A172 (cell line): Measurements from ENCODE around the gene LRRC8D. TPM values are rescaled to one million over a fixed set of nuclear protein-coding genes. Genes with fewer than 3 reads are reported as not detected.
"Not testable (repeated sequence)": the region's sequence is repeated elsewhere in the genome, so short reads cannot be mapped to it uniquely, and the experiment has no call there.

Source experiments
- DNase-seq: peaks from one replicate; pipeline ENCODE4 v3.0.0-alpha.2; 2015; ENCODE audit warnings: low spot score
- total RNA-seq: library from RNA; depleted of rRNA; stranded (reverse); fragments of >200 nt; shearing (Covaris generic); gene quantifications from 2 replicates; pipeline ENCODE4 v1.2.3, GENCODE V29; 2014

Gene LRRC8D
- total RNA-seq, 1 experiment from 2014 or later, result 17.5 TPM

DNA sequence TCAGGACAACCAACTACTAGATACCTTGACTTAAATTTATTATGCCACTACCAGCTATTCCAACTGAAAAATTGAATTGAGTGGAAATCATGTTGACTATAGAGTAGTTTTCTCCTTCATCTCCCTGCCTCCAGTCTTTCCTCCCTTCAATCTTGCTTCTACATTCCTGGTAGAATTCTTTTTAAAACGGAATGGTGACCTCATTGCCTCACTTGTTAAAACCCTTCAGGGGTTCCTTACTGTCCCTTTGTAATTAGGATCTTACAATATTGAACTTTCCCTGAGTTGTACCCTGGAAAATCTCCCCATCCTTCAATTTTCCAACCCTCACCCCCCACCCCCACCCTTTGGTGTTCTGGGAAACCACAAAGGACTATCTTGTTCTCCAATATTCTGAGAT, 91.2 kb downstream of the LRRC8D start:
- no peak for DNase-seq

- no peak for DNase-seq
These were observed 92.7 kb downstream of the LRRC8D start for GRCh38 chr1:89913353-89914095.

- no peak for DNase-seq
These were observed 96.5 kb downstream of the LRRC8D start for GRCh38 chr1:89917353-89917752.

DNA sequence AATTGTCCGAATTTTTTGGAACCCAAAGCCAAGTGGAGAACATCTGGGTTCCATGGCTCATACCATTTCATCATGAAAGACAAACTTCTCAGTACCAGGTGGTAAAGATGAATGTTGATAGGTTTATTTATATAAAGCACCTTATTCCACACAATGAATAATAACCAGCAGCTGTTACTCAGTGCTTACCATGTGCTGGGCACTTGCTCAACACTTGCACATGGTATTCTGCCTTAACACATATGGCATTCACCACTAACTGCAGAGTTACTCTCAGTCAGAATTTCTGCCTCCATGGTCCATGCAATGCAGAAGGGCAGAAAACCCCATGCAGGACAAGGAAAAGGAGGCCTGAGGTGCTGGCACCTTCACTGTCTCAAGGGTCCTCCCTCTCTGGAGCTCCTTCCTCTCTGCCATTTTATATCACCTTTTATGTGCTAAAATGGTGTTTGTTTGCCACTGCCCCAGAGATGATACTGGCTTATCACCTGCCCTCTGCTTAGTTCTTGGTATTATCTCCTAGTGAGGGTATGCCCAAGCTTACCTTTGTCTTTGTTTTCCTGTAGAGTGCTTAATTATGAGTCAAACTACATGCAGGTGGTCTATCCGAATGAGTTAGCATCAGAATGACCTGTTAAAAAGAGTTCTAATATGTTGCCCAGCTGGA, 97.4 kb downstream of the LRRC8D start:
- DNase-seq, result no peak

DNA sequence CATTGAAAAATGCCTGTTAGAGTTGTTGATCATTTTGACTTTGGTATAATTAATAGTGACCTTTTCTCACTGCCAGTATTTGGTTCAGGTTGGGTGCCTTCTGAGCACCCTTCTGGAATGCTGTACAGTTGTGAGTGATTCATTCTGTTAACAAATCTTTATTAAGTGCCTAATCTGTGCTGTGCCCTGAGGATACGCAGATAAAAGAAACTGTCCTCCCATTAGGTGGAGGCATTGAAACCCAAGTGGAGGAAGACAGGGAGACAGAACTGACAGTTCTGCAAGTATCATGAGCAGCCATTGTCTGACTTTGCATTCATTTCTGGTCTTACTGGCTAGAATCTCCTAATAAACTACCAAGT, 97.9 kb downstream of the LRRC8D start:
- DNase-seq, result no peak

- DNase-seq, result no peak
These were observed 98.3 kb downstream of the LRRC8D start for GRCh38 chr1:89919174-89919573.

DNA sequence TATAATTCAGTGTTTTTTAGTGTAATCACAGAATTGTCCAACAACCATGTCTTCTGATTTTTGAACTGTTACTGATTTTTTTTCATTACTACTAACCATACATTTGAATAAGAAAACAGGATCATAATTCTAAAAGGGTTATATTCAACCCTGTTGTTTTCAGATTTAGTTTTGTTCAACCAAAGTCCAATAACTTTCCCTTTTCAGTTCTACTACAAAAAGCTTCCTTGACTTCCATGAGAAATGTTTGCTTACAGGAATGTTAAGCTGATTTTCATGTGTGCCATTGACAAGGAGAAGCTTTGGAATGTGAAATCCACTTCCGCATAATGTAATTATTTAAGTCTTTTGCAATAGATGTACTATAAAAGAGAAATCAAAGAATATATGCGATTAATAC, 102.1 kb downstream of the LRRC8D start:
- DNase-seq, result no peak

- no peak for DNase-seq
These were observed 102.7 kb downstream of the LRRC8D start for GRCh38 chr1:89923517-89923916.

DNA sequence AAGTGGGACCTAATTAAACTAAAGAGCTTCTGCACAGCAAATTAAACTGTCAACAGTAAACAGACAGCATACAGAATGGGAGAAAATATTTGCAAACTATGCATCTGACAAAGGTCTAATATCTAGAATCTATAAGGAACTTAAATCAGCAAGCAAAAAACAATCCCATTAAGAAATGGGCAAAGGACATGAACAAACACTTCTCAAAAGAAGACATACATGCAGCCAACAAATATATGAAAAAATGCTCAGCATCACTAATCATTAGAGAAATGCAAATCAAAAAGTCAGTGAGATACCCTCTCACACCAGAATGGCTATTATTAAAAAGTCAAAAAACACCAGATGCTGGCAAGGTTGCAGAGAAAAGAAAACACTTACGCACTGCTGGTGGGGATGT, 103.2 kb downstream of the LRRC8D start:
- DNase-seq, result not testable (repeated sequence)

GRCh38 chr1:89927049-89927448, 106.2 kb downstream of the LRRC8D start:
- DNase-seq, result no peak

DNA sequence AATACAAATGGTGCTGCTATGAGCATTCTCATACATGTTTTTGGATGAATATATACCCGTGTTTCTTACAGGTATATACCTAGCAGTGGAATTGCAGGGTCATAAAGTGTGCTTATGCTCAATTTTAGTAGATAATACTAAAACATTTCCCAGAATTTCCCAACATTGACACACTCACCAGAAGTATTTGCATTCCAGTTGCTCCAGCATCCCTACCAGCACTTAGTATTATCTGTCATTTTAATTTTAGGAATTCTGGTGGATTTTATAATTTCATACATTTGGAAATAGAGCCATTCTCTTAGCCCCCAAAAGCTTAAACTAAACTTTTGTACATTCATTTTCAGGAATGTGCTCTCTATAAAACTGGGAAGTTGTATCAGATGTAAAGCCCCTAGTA, 106.6 kb downstream of the LRRC8D start:
- no peak for DNase-seq

- no peak for DNase-seq
These were observed 107.7 kb downstream of the LRRC8D start for GRCh38 chr1:89928506-89928905.

- DNase-seq, result no peak
These were observed 108.7 kb downstream of the LRRC8D start for GRCh38 chr1:89929467-89930063.

GRCh38 chr1:89930579-89930978, 109.7 kb downstream of the LRRC8D start:
- no peak for DNase-seq

GRCh38 chr1:89931964-89932363, 111.1 kb downstream of the LRRC8D start:
- no peak for DNase-seq

- DNase-seq, result no peak
These were observed 111.9 kb downstream of the LRRC8D start for GRCh38 chr1:89932598-89933364.

GRCh38 chr1:89934461-89934860, 113.6 kb downstream of the LRRC8D start:
- no peak for DNase-seq

DNA sequence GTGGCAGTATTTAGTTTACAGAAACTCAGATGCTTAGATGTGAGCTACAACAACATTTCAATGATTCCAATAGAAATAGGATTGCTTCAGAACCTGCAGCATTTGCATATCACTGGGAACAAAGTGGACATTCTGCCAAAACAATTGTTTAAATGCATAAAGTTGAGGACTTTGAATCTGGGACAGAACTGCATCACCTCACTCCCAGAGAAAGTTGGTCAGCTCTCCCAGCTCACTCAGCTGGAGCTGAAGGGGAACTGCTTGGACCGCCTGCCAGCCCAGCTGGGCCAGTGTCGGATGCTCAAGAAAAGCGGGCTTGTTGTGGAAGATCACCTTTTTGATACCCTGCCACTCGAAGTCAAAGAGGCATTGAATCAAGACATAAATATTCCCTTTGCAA, 114.4 kb downstream of the LRRC8D start:
- no peak for DNase-seq

- no peak for DNase-seq
These were observed 115.9 kb downstream of the LRRC8D start for GRCh38 chr1:89936694-89937093.

- DNase-seq, result peak; percentile 10
These were observed 117.6 kb downstream of the LRRC8D start for GRCh38 chr1:89938171-89939055.

GRCh38 chr1:89939059-89939570, 118.3 kb downstream of the LRRC8D start:
- no peak for DNase-seq
